CD4-positive, alpha-beta T cell treated with Interleukin-6 for 4 hours (primary cell): Measurements from ENCODE around the gene CLCN5.

Source experiments
- DNase-seq: peaks from one replicate; pipeline ENCODE4 v3.0.0-alpha.2; 2020; ENCODE audit warnings: mixed read lengths

The CLCN5 gene

GRCh38 chrX:49922291-49923241 is at the start of gene CLCN5:
TSS of gene CLCN5 (plus strand) at chrX:49922596. CDS start at chrX:49925299, 2,703 bp downstream.
- DNase-seq, result peak; percentile 95

GRCh38 chrX:49876750-49877149 is 45.6 kb upstream of the CLCN5 start:
- DNase-seq, result peak; percentile 33

- DNase-seq, result no peak
These were observed 44.8 kb upstream of the CLCN5 start for GRCh38 chrX:49877397-49878101.

- DNase-seq, result peak; percentile 3
These were observed 44.1 kb upstream of the CLCN5 start for GRCh38 chrX:49878128-49878833.

GRCh38 chrX:49878834-49879655 is 43.4 kb upstream of the CLCN5 start, which contains the start of gene USP27X:
TSS of gene USP27X (plus strand) at chrX:49879484. CDS start at chrX:49880308, 824 bp downstream.
- peak; percentile 85 for DNase-seq

- DNase-seq, result no peak
These were observed 42.6 kb upstream of the CLCN5 start for GRCh38 chrX:49879656-49880277.

- no peak for DNase-seq
These were observed 41.7 kb upstream of the CLCN5 start for GRCh38 chrX:49880668-49881067.

- DNase-seq, result peak; percentile 70
These were observed 38.0 kb upstream of the CLCN5 start for GRCh38 chrX:49884290-49884862.

GRCh38 chrX:49892542-49892941 is 29.9 kb upstream of the CLCN5 start:
- DNase-seq, result no peak

- DNase-seq, result no peak
These were observed 25.4 kb upstream of the CLCN5 start for GRCh38 chrX:49896951-49897350.

- no peak for DNase-seq
These were observed 21.3 kb upstream of the CLCN5 start for GRCh38 chrX:49901048-49901447.

- DNase-seq, result no peak
These were observed 12.1 kb upstream of the CLCN5 start for GRCh38 chrX:49910344-49910743.

GRCh38 chrX:49912086-49912485 is 10.3 kb upstream of the CLCN5 start:
- no peak for DNase-seq

GRCh38 chrX:49912861-49913260 is 9.5 kb upstream of the CLCN5 start:
- no peak for DNase-seq

GRCh38 chrX:49915361-49916222 is 6.8 kb upstream of the CLCN5 start:
- peak; percentile 63 for DNase-seq

- DNase-seq, result peak; percentile 41
These were observed 2.8 kb upstream of the CLCN5 start for GRCh38 chrX:49919617-49920016.

- DNase-seq, result no peak
These were observed 1.3 kb upstream of the CLCN5 start for GRCh38 chrX:49921109-49921508.

- DNase-seq, result no peak
These were observed 2.8 kb downstream of the CLCN5 start for GRCh38 chrX:49925176-49925575.

- DNase-seq, result no peak
These were observed 7.6 kb downstream of the CLCN5 start for GRCh38 chrX:49930039-49930438.

- no peak for DNase-seq
These were observed 10.4 kb downstream of the CLCN5 start for GRCh38 chrX:49932791-49933190.
